AG09309 (cell line): ENCODE results near the gene APBB1IP.

Experiments used
- DNase-seq: peaks from one replicate; pipeline ENCODE4 v3.0.0-alpha.2; 2010; ENCODE audit warnings: low read depth
- H3K4me3 ChIP-seq: 2 replicates; pipeline ENCODE4 v1.5.1; 2011; ENCODE audit warnings: mild to moderate bottlenecking, low read depth, low read length, moderate library complexity; ENCODE audit not compliant: control insufficient read depth
- TF ChIP-seq, protein P1 (sequence below): IDR thresholded peaks from 2 replicates; pipeline ENCODE4 v1.5.1; 2011; ENCODE audit warnings: mild to moderate bottlenecking, low read depth, low read length, inconsistent platforms; ENCODE audit not compliant: insufficient read depth, control insufficient read depth; ENCODE audit errors: missing control alignments

APBB1IP gene

GRCh38 chr10:26432938-26433337, 5.2 kb upstream of the APBB1IP start:
- peak; percentile 39 for DNase-seq
- no peak overlapping the region for H3K4me3 ChIP-seq
- TF ChIP-seq, protein P1, sequence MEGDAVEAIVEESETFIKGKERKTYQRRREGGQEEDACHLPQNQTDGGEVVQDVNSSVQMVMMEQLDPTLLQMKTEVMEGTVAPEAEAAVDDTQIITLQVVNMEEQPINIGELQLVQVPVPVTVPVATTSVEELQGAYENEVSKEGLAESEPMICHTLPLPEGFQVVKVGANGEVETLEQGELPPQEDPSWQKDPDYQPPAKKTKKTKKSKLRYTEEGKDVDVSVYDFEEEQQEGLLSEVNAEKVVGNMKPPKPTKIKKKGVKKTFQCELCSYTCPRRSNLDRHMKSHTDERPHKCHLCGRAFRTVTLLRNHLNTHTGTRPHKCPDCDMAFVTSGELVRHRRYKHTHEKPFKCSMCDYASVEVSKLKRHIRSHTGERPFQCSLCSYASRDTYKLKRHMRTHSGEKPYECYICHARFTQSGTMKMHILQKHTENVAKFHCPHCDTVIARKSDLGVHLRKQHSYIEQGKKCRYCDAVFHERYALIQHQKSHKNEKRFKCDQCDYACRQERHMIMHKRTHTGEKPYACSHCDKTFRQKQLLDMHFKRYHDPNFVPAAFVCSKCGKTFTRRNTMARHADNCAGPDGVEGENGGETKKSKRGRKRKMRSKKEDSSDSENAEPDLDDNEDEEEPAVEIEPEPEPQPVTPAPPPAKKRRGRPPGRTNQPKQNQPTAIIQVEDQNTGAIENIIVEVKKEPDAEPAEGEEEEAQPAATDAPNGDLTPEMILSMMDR: no peak

- no peak for DNase-seq
- H3K4me3 ChIP-seq: no peak overlapping the region
- TF ChIP-seq, protein P1: no peak
Observed at GRCh38 chr10:26435852-26436251, 2.3 kb upstream of the APBB1IP start.

GRCh38 chr10:26436848-26437247, 1.3 kb upstream of the APBB1IP start:
- TF ChIP-seq, protein P1: no peak
- no peak for DNase-seq
- H3K4me3 ChIP-seq: no peak overlapping the region

- H3K4me3 ChIP-seq: peak overlapping the region; percentile 67
- TF ChIP-seq, protein P1: no peak
- no peak for DNase-seq
Observed at GRCh38 chr10:26438534-26439341, 597 bp downstream of the APBB1IP start.

GRCh38 chr10:26439406-26440087, 1.4 kb downstream of the APBB1IP start:
- TF ChIP-seq, protein P1: no peak
- H3K4me3 ChIP-seq: peak overlapping the region; percentile 67
- DNase-seq: no peak

DNA sequence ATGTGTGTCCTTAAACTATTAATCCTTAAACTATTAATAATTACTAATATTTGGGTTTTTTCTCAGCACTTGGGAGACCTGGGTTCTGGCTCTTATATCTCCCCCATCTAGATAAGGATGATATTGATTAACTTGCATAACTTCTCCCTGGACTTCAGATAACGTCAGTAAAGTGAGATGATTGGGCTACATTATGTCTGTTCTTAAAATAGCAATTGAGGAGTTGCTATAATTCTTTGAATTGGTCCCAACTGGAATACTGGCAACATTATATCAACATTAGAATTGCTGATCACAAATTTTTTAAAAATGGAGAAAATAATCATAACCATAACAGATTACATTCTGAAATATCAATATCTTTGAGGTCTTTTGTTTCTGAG, 1.9 kb downstream of the APBB1IP start:
- H3K4me3 ChIP-seq: no peak overlapping the region
- TF ChIP-seq, protein P1: no peak

More for the DNA sequence above, 1.9 kb downstream of the APBB1IP start:
- no peak for DNase-seq
